ENCODE measurements around the gene PROM1. TPM values are rescaled to one million over a fixed set of nuclear protein-coding genes. Genes with fewer than 3 reads are reported as not detected.
A peak's percentile ranks its signal among the peaks of the same experiment; 100 is the strongest.

The PROM1 gene
- total and polyA plus RNA-seq, 2 of the 4 experiments (the other 2 are of a cell fraction): not detected

DNA sequence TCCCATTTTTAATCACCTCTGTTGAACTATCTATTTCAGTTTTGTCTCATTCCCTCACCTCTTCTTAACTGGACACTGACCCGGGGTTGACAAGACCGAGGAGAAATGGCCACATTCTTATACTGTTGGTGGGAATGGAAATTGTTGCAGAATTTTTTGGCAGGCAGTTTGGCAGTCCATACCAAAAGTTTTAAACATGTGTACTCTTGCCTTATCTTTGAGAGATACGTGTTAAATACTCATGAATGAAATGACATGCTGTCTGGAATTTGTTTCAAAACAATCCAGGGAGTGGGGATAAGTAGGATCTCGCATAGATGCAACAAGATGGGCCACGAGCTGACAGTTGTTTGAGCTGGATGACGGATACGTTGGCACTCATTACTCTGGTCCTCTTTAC lies 157.3 kb downstream of the PROM1 start:
- no peak overlapping the region for H3K9ac ChIP-seq (ENCODE audit: low read depth, low read length)
- H4K5ac ChIP-seq (ENCODE audit: low read depth, low read length): no peak overlapping the region
- no peak overlapping the region for H4K8ac ChIP-seq (ENCODE audit: low read depth in 2 of 2, low read length in 2 of 2)
- no peak overlapping the region for H2BK15ac ChIP-seq (ENCODE audit: low read depth, low read length)
- in situ Hi-C loops (cut with MboI; ENCODE audit: low sequenced_read_pairs) (no loop called here), dilution Hi-C loops (cut with HindIII; ENCODE audit: low sequenced_read_pairs, unreplicated experiment) (no loop called here), intact Hi-C loops (cut with micrococcal nuclease) (no loop called here)
- no peak overlapping the region for H3K23ac ChIP-seq (ENCODE audit: low read depth, low read length)
- H3K27me3 ChIP-seq (ENCODE audit: control insufficient read depth, insufficient read depth, low read length): peaks cover 17% of the 10 kb centered on the region
- H2BK5ac ChIP-seq (ENCODE audit: low read depth, low read length, poor library complexity, severe bottlenecking): no peak overlapping the region
- no peaks in the 10 kb centered on the region for H4K20me1 ChIP-seq (ENCODE audit: insufficient read depth, low read length)
- H3K27ac ChIP-seq (ENCODE audit: insufficient read depth, low read length): no peak overlapping the region
- 20% methylated on average over 1 of the region's 7 CpGs; no CpG with 5 or more reads in 1 of the 2 experiments for WGBS, 2 experiments (ENCODE audit: extremely low coverage in 2 of 2, insufficient read length in 1 of 2)
- H3K4me2 ChIP-seq (ENCODE audit: low read depth, low read length): no peak overlapping the region
- no peak overlapping the region for H2AK9ac ChIP-seq (replicated peaks; ENCODE audit: low read depth, low read length, poor library complexity)
- no peak overlapping the region for H3K4ac ChIP-seq (ENCODE audit: low read depth, low read length)
- ATAC-seq (ENCODE audit: low read depth): no peak
- no peak overlapping the region for H4K91ac ChIP-seq (ENCODE audit: insufficient read depth, low read depth, low read length)
- no peak overlapping the region for H2AK5ac ChIP-seq (ENCODE audit: low read depth, low read length)
- peaks cover 2% of the 10 kb centered on the region; the same call in 1 of the 2 replicates for H3K4me1 ChIP-seq (ENCODE audit: control insufficient read depth, insufficient read depth, low read length)
- H3K56ac ChIP-seq (ENCODE audit: extremely low read depth, insufficient read depth, low read length): no peak overlapping the region
- H3K36me3 ChIP-seq (ENCODE audit: control insufficient read depth, insufficient read depth, low read length): no peaks in the 10 kb centered on the region
- BruUV-seq (replicated peaks): no TSS peak
- H3K4me3 ChIP-seq (ENCODE audit: insufficient read depth, low read depth, low read length): no peak overlapping the region
- no peak overlapping the region for H2BK120ac ChIP-seq (ENCODE audit: low read depth, low read length)
- H3K14ac ChIP-seq (replicated peaks; ENCODE audit: low read depth, low read length): no peak overlapping the region
- POLR2A ChIA-PET (ENCODE audit: unreplicated experiment): no interaction called here
- DNase-seq: peak; percentile 11
- H3K18ac ChIP-seq (ENCODE audit: low read depth, low read length): no peak overlapping the region
- H3K9me1 ChIP-seq (ENCODE audit: insufficient read depth, low read length): peaks cover 6% of the 10 kb centered on the region
- no peaks in the 10 kb centered on the region for H3K79me1 ChIP-seq (ENCODE audit: low read depth in 1 of 2, low read length in 2 of 2)
- no peaks in the 10 kb centered on the region for H3K9me3 ChIP-seq (ENCODE audit: control insufficient read depth, insufficient read depth, low read length)
- no peak overlapping the region for H2AFZ ChIP-seq (replicated peaks; ENCODE audit: low read length, poor library complexity)
- H2BK20ac ChIP-seq (ENCODE audit: low read depth, low read length): no peak overlapping the region
- TF ChIP-seq BHLHE40 (IDR thresholded peaks at IDR 0.05; ENCODE audit: low read depth, low read length) (no peak), MAZ (IDR thresholded peaks at IDR 0.05; ENCODE audit: borderline replicate concordance, low read depth, low read length) (no peak), RFX5 (IDR thresholded peaks at IDR 0.05; ENCODE audit: low read depth, low read length) (no peak), FOS (IDR thresholded peaks at IDR 0.05; ENCODE audit: low read depth, low read length) (no peak), RCOR1 (IDR thresholded peaks at IDR 0.05; ENCODE audit: insufficient replicate concordance, low read length) (no peak), CHD1 (IDR thresholded peaks at IDR 0.05; ENCODE audit: low read depth, low read length) (no peak), NFE2L2 (IDR thresholded peaks at IDR 0.05; ENCODE audit: low read depth, low read length) (no peak), RAD21 (IDR thresholded peaks at IDR 0.05; ENCODE audit: low read length) (no peak), MAFK (IDR thresholded peaks at IDR 0.05; ENCODE audit: low read depth, low read length) (no peak), POLR2A (IDR thresholded peaks at IDR 0.05; ENCODE audit: low read depth, low read length) (no peak), SMC3 (IDR thresholded peaks at IDR 0.05; ENCODE audit: low read depth, low read length) (no peak), MXI1 (IDR thresholded peaks at IDR 0.05; ENCODE audit: borderline replicate concordance, low read depth, low read length) (no peak), CEBPB (IDR thresholded peaks at IDR 0.05; ENCODE audit: low read depth, low read length) (no peak)
- TF ChIP-seq, protein P1, sequence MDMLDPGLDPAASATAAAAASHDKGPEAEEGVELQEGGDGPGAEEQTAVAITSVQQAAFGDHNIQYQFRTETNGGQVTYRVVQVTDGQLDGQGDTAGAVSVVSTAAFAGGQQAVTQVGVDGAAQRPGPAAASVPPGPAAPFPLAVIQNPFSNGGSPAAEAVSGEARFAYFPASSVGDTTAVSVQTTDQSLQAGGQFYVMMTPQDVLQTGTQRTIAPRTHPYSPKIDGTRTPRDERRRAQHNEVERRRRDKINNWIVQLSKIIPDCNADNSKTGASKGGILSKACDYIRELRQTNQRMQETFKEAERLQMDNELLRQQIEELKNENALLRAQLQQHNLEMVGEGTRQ (IDR thresholded peaks at IDR 0.05; ENCODE audit: low read depth, low read length): no peak
- TF ChIP-seq, protein P2, sequence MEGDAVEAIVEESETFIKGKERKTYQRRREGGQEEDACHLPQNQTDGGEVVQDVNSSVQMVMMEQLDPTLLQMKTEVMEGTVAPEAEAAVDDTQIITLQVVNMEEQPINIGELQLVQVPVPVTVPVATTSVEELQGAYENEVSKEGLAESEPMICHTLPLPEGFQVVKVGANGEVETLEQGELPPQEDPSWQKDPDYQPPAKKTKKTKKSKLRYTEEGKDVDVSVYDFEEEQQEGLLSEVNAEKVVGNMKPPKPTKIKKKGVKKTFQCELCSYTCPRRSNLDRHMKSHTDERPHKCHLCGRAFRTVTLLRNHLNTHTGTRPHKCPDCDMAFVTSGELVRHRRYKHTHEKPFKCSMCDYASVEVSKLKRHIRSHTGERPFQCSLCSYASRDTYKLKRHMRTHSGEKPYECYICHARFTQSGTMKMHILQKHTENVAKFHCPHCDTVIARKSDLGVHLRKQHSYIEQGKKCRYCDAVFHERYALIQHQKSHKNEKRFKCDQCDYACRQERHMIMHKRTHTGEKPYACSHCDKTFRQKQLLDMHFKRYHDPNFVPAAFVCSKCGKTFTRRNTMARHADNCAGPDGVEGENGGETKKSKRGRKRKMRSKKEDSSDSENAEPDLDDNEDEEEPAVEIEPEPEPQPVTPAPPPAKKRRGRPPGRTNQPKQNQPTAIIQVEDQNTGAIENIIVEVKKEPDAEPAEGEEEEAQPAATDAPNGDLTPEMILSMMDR (conservative IDR thresholded peaks at IDR 0.05; ENCODE audit: low read depth, low read length): no peak
- TF ChIP-seq, protein P3, sequence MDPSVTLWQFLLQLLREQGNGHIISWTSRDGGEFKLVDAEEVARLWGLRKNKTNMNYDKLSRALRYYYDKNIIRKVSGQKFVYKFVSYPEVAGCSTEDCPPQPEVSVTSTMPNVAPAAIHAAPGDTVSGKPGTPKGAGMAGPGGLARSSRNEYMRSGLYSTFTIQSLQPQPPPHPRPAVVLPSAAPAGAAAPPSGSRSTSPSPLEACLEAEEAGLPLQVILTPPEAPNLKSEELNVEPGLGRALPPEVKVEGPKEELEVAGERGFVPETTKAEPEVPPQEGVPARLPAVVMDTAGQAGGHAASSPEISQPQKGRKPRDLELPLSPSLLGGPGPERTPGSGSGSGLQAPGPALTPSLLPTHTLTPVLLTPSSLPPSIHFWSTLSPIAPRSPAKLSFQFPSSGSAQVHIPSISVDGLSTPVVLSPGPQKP (IDR thresholded peaks at IDR 0.05; ENCODE audit: borderline replicate concordance, low read depth, low read length): no peak
- CTCF ChIA-PET: interaction anchor here (0.6 kb wide), 1 partner anchor 103 kb away, joined by 3 read pairs; no protein-coding TSS in a partner anchor
